ENCODE measurements around the gene DLGAP3.

DNA sequence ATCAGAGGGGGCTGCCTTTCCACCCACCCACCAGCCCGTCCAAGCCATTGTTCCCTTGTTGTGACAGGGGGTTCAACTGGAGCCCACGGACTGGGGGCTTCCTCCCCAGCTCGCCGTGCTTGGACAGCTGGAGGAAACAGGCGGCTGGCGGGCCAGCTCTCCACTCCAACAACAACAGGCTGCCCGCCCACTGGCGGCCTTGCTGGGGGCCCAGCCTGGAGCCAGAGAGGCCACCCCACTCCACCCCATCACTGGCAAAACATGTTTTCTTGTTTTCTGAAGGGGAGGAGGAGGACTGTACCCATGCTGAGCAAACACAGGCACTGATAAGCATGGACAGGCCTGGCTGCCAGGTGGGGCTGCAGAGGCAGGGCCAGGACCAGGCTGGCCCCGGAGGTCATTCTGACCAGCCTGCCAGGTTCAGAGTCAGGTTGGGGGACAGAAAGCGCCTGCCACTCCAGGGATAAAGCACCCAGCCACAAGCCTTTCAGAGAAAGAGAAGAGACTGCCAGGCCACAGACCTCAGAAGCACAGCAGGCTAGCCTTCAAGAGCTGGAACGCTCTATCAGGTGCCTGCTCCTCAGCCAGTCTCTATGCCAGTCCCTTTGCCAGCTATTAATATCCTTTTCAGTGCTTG is 103.9 kb downstream of the DLGAP3 start:
- TF ChIP-seq, protein P1, sequence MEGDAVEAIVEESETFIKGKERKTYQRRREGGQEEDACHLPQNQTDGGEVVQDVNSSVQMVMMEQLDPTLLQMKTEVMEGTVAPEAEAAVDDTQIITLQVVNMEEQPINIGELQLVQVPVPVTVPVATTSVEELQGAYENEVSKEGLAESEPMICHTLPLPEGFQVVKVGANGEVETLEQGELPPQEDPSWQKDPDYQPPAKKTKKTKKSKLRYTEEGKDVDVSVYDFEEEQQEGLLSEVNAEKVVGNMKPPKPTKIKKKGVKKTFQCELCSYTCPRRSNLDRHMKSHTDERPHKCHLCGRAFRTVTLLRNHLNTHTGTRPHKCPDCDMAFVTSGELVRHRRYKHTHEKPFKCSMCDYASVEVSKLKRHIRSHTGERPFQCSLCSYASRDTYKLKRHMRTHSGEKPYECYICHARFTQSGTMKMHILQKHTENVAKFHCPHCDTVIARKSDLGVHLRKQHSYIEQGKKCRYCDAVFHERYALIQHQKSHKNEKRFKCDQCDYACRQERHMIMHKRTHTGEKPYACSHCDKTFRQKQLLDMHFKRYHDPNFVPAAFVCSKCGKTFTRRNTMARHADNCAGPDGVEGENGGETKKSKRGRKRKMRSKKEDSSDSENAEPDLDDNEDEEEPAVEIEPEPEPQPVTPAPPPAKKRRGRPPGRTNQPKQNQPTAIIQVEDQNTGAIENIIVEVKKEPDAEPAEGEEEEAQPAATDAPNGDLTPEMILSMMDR (IDR thresholded peaks at IDR 0.05), result no peak
- TF ChIP-seq POLR2A (IDR thresholded peaks at IDR 0.05), result no peak

Measured in upper lobe of left lung (tissue), 4 donors.